HL-60 (cell line): Measurements from ENCODE around the gene ZNF133.

Experiments
- DNase-seq, 2 experiments: peaks; one replicate each; pipeline ENCODE4 v3.0.0-alpha.2; 2010 to 2020; ENCODE audit warnings: low read depth in 1 of 2, low spot score in 1 of 2
- H3K27ac ChIP-seq: fragments of 250-450 bp; sonication (Bioruptor Pico); replicated peaks from 2 replicates; pipeline ENCODE4 v1.5.1; 2020; ENCODE audit warnings: mild to moderate bottlenecking, moderate library complexity
- H3K27me3 ChIP-seq: fragments of 250-450 bp; sonication (Bioruptor Pico); 2 replicates; pipeline ENCODE4 v1.5.1; 2021; ENCODE audit warnings: mild to moderate bottlenecking, moderate library complexity; ENCODE audit not compliant: insufficient read depth, poor library complexity, severe bottlenecking
- H3K4me3 ChIP-seq: replicated peaks from 2 replicates; pipeline ENCODE4 v1.5.1; 2011; ENCODE audit warnings: mild to moderate bottlenecking, control low read depth, low read length; ENCODE audit not compliant: insufficient read depth
- GABPA ChIP-seq: IDR thresholded peaks from 2 replicates; pipeline ENCODE4 v1.6.1; 2012; ENCODE audit warnings: low read depth
- POLR2AphosphoS5 ChIP-seq: IDR thresholded peaks from 2 replicates; pipeline ENCODE4 v1.6.1; 2012; ENCODE audit warnings: low read depth
- SPI1 ChIP-seq: IDR thresholded peaks from 2 replicates; pipeline ENCODE4 v1.6.1; 2012; ENCODE audit warnings: low read depth, mild to moderate bottlenecking, borderline replicate concordance
- TF ChIP-seq, protein P1 (sequence below): IDR thresholded peaks from one replicate; pipeline ENCODE4 v1.5.1; 2011; ENCODE audit warnings: low read length, control low read depth, inconsistent platforms; ENCODE audit not compliant: insufficient read depth
- TF ChIP-seq, protein P2 (sequence below): IDR thresholded peaks from 2 replicates; pipeline ENCODE4 v1.6.1; 2012; ENCODE audit warnings: low read depth; ENCODE audit not compliant: insufficient replicate concordance

The ZNF133 gene

DNA sequence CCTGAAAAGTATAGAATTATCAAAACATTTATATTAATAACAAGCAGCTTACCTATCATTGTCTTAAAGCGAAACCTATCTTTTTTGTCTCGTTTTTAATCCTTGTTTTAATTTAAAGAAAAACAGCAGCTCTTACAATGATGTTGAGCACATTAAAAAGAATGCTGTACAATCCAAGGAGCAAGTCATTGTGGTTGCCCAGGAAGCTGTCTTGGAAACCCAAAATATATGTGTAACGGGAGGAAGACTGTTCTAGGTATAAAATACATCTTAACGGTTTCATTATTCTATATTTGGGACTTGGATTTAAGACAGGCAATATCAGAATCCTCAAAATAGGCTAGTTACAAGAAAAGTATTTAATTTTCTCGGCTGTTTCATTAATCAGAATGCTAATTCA is 21.7 kb downstream of the ZNF133 start:
- H3K27me3 ChIP-seq: no peaks in the 10 kb centered on the region
- H3K4me3 ChIP-seq: no peak overlapping the region
- DNase-seq: no peak
- TF ChIP-seq GABPA (no peak), SPI1 (no peak)
- TF ChIP-seq, protein P1, sequence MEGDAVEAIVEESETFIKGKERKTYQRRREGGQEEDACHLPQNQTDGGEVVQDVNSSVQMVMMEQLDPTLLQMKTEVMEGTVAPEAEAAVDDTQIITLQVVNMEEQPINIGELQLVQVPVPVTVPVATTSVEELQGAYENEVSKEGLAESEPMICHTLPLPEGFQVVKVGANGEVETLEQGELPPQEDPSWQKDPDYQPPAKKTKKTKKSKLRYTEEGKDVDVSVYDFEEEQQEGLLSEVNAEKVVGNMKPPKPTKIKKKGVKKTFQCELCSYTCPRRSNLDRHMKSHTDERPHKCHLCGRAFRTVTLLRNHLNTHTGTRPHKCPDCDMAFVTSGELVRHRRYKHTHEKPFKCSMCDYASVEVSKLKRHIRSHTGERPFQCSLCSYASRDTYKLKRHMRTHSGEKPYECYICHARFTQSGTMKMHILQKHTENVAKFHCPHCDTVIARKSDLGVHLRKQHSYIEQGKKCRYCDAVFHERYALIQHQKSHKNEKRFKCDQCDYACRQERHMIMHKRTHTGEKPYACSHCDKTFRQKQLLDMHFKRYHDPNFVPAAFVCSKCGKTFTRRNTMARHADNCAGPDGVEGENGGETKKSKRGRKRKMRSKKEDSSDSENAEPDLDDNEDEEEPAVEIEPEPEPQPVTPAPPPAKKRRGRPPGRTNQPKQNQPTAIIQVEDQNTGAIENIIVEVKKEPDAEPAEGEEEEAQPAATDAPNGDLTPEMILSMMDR: no peak
- no peak overlapping the region for H3K27ac ChIP-seq

DNA sequence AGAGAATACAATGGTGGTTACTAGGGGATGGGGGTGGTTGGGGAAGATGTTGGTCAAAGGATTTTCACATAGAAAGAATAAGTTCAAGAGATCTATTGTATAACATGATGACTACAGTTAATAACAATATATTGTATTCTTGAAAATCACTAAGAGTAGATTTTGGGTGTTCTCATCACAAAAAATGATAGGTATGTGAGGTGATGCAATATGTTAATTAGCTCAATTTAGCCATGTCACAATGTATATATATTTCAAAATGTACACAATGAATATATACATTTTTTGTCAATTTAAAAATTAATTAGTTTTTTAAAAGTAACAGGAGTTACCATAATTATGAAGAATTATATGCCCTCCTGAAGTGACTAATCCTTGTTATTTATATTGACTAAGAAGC is 22.3 kb downstream of the ZNF133 start:
- no peak for DNase-seq

DNA sequence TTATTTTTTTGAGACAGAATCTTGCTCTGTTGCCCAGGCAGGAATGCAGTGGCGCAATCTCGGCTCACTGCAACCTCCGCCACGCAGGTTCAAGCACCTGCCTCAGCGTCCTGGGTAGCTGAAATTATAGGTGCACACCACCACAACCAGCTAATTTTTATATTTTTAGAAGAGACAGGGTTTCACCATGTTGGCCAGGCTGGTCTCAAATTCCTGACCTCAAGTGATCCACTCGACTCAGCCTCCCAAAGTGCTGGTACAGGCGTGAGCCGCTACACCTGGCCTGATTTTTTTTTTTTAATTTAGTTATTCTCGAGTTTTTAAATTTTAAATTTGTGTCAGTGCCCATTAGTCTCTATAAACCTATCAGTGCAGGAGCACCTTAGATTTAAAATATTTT is 24.4 kb downstream of the ZNF133 start:
- no peaks in the 10 kb centered on the region for H3K27me3 ChIP-seq
- no peak overlapping the region for H3K27ac ChIP-seq
- TF ChIP-seq, protein P1: no peak
- TF ChIP-seq, protein P2, sequence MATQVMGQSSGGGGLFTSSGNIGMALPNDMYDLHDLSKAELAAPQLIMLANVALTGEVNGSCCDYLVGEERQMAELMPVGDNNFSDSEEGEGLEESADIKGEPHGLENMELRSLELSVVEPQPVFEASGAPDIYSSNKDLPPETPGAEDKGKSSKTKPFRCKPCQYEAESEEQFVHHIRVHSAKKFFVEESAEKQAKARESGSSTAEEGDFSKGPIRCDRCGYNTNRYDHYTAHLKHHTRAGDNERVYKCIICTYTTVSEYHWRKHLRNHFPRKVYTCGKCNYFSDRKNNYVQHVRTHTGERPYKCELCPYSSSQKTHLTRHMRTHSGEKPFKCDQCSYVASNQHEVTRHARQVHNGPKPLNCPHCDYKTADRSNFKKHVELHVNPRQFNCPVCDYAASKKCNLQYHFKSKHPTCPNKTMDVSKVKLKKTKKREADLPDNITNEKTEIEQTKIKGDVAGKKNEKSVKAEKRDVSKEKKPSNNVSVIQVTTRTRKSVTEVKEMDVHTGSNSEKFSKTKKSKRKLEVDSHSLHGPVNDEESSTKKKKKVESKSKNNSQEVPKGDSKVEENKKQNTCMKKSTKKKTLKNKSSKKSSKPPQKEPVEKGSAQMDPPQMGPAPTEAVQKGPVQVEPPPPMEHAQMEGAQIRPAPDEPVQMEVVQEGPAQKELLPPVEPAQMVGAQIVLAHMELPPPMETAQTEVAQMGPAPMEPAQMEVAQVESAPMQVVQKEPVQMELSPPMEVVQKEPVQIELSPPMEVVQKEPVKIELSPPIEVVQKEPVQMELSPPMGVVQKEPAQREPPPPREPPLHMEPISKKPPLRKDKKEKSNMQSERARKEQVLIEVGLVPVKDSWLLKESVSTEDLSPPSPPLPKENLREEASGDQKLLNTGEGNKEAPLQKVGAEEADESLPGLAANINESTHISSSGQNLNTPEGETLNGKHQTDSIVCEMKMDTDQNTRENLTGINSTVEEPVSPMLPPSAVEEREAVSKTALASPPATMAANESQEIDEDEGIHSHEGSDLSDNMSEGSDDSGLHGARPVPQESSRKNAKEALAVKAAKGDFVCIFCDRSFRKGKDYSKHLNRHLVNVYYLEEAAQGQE: no peak
- TF ChIP-seq GABPA (no peak), SPI1 (no peak), POLR2AphosphoS5 (no peak)
- H3K4me3 ChIP-seq: no peak overlapping the region
- no peak for DNase-seq

More for the DNA sequence above, 22.3 kb downstream of the ZNF133 start:
- TF ChIP-seq SPI1 (no peak), GABPA (no peak), POLR2AphosphoS5 (no peak)
- TF ChIP-seq, protein P1: no peak
- TF ChIP-seq, protein P2: no peak
- no peaks in the 10 kb centered on the region for H3K27me3 ChIP-seq
- no peak overlapping the region for H3K27ac ChIP-seq
- H3K4me3 ChIP-seq: no peak overlapping the region

DNA sequence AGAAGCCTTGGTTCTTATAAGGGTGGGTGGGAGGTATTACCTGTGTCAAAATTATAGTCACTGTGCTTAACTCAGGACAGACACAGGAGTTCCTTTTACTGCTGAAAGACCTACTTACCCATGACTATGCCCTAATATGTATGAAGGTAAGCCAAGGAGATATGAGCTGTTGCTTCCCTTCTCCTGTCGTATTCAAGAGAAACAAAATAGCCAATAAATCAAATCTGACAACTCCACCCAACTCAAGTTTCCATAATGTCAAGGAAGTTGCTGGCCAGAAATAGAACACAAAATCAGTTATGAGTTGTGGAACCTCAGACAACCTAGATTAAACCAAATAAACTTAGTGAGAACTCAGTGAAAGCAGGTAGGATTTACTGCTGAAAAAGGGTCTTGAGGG is 25.1 kb downstream of the ZNF133 start:
- TF ChIP-seq SPI1 (no peak), GABPA (no peak)
- TF ChIP-seq, protein P1: no peak
- TF ChIP-seq, protein P2: no peak
- Histone ChIP-seq H3K27me3 (no peaks in the 10 kb centered on the region), H3K4me3 (no peak overlapping the region), H3K27ac (no peak overlapping the region)
- DNase-seq: no peak
